Karpas-422 (cell line): ENCODE measurements around the gene FILIP1L. TPM values are rescaled to one million over a fixed set of nuclear protein-coding genes. Genes with fewer than 3 reads are reported as not detected.
A peak's percentile ranks its signal among the peaks of the same experiment; 100 is the strongest.

Experiments used
- DNase-seq: peaks from one replicate; pipeline ENCODE4 v3.0.0-alpha.2; 2015
- H2AFZ ChIP-seq: fragments of 200-600 bp; sonication (generic); 2 replicates; pipeline ENCODE4 v1.6.1; 2014; ENCODE audit warnings: antibody characterized with exemption, low read length, mixed read lengths
- H3K27ac ChIP-seq: fragments of 200-600 bp; sonication (generic); 2 replicates; pipeline ENCODE4 v1.5.1; 2014; ENCODE audit warnings: mild to moderate bottlenecking, low read length, moderate library complexity
- H3K27me3 ChIP-seq: fragments of 200-600 bp; sonication (generic); 2 replicates; pipeline ENCODE4 v1.6.1; 2014; ENCODE audit warnings: low read length, mixed read lengths
- H3K36me3 ChIP-seq: fragments of 200-600 bp; sonication (generic); 2 replicates; pipeline ENCODE4 v1.6.1; 2014; ENCODE audit warnings: low read length, mixed read lengths; ENCODE audit not compliant: insufficient read depth
- H3K4me1 ChIP-seq: fragments of 200-600 bp; sonication (generic); 2 replicates; pipeline ENCODE4 v1.6.1; 2014; ENCODE audit warnings: mild to moderate bottlenecking, low read length, mixed read lengths
- H3K4me2 ChIP-seq: fragments of 200-600 bp; sonication (generic); 2 replicates; pipeline ENCODE4 v1.6.1; 2014; ENCODE audit warnings: low read length, low read depth, mild to moderate bottlenecking; ENCODE audit not compliant: poor library complexity, severe bottlenecking
- H3K4me3 ChIP-seq: fragments of 200-600 bp; sonication (generic); 2 replicates; pipeline ENCODE4 v1.5.1; 2014; ENCODE audit warnings: mild to moderate bottlenecking, antibody characterized with exemption, low read length, mixed read lengths
- H3K79me2 ChIP-seq: fragments of 200-600 bp; sonication (generic); 2 replicates; pipeline ENCODE4 v1.6.1; 2014; ENCODE audit warnings: mild to moderate bottlenecking, low read length, mixed read lengths
- H3K9ac ChIP-seq: fragments of 200-600 bp; sonication (generic); 2 replicates; pipeline ENCODE4 v1.6.0; 2014; ENCODE audit warnings: low read length
- H3K9me2 ChIP-seq: fragments of 200-600 bp; sonication (generic), shearing (Covaris generic); replicated peaks from 2 replicates; pipeline ENCODE4 v1.6.0; 2014; ENCODE audit warnings: mild to moderate bottlenecking, low read length, moderate library complexity; ENCODE audit not compliant: insufficient read depth
- H3K9me3 ChIP-seq: fragments of 300-700, 200-600 bp; sonication (generic); 2 replicates; pipeline ENCODE4 v1.6.1; 2014; ENCODE audit warnings: low read length, mixed read lengths
- H4K20me1 ChIP-seq: fragments of 200-600 bp; sonication (generic); 2 replicates; pipeline ENCODE4 v1.6.1; 2014; ENCODE audit warnings: mild to moderate bottlenecking, antibody characterized with exemption, low read length, low read depth; ENCODE audit not compliant: insufficient read depth
- total RNA-seq: library from RNA; depleted of rRNA; stranded (reverse); fragments of >200 nt; shearing (Covaris generic); gene quantifications from 2 replicates; pipeline ENCODE4 v1.2.3, GENCODE V29; 2014; ENCODE audit warnings: low replicate concordance

Gene FILIP1L
- total RNA-seq, 1 experiment from 2014 or later: 0.37 TPM

DNA sequence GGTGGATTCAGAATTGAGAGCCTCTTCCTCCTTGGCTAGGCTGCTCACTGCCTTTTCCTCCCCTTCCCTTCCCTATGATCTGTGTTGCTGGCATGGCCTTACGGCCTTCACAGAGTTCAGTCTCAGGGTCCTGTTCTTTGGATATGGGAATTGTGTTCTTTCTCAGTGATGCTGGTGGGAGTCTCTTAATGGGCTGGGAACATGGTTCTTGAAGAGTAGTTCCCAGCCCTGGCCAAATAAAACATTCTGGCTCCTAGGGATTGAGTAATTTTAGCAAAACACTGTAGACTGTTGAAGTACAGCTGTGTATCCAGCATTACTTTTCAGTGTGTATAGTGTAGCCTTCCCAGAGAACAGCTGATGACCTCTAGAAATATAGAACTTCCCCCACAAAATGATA lies 22.6 kb upstream of the FILIP1L start:
- H3K9ac ChIP-seq: no peak overlapping the region
- H3K27ac ChIP-seq: no peak overlapping the region
- H4K20me1 ChIP-seq: no peaks in the 10 kb centered on the region
- no peaks in the 10 kb centered on the region for H3K79me2 ChIP-seq
- no peak overlapping the region for H3K4me2 ChIP-seq
- H3K4me3 ChIP-seq: no peak overlapping the region
- no peak overlapping the region for H2AFZ ChIP-seq
- no peaks in the 10 kb centered on the region for H3K4me1 ChIP-seq
- H3K9me3 ChIP-seq: no peaks in the 10 kb centered on the region
- DNase-seq: no peak
- H3K9me2 ChIP-seq: no peaks in the 10 kb centered on the region; the same call in 1 of the 2 replicates
- no peaks in the 10 kb centered on the region for H3K27me3 ChIP-seq
- no peaks in the 10 kb centered on the region for H3K36me3 ChIP-seq

DNA sequence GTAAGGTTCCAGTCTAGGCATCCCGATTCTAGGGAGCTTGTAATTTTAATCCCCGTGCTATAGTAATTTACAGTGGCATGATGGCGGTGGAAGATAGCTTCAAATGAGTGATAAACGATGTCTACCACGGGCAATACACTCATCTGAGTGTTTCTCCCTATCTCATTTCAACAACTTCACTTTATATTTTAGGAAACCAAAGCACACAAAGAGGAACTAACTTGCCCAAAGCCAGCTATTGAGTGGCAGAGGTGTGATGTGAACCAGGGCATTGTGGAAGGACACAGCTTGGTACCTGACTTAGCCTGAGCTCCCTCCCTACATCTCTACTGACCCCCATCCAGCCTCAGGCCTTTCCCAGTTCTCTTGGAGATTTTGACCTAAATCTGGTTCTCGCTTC lies 16.9 kb upstream of the FILIP1L start:
- H3K27ac ChIP-seq: no peak overlapping the region
- DNase-seq: no peak
- no peaks in the 10 kb centered on the region for H3K36me3 ChIP-seq
- H2AFZ ChIP-seq: no peak overlapping the region
- no peak overlapping the region for H3K4me2 ChIP-seq
- no peaks in the 10 kb centered on the region for H3K9me3 ChIP-seq
- H3K4me1 ChIP-seq: peaks cover 13% of the 10 kb centered on the region
- H4K20me1 ChIP-seq: no peaks in the 10 kb centered on the region
- H3K4me3 ChIP-seq: no peak overlapping the region
- no peaks in the 10 kb centered on the region for H3K79me2 ChIP-seq
- no peak overlapping the region for H3K9ac ChIP-seq
- H3K27me3 ChIP-seq: no peaks in the 10 kb centered on the region
- H3K9me2 ChIP-seq: no peaks in the 10 kb centered on the region; the same call in 1 of the 2 replicates

DNA sequence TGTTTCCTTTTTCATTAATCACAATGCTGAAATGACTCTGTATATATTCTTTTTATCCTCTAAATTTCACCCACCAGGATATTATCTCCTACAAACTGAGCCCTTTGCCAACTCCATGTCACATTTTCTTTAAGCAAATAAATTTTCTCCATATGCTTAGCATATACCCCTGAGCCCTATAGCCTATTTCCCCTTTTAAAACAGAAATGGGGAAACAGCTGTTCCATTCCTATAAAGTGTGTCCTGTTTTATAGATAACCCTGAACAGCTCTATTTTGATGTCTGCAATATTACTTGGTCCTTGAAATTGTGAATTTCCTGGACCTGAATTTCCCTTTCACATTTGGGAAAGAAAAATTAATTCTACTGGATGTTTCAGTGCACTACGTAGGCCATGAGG lies 15.6 kb upstream of the FILIP1L start:
- H3K27me3 ChIP-seq: no peaks in the 10 kb centered on the region
- peaks cover 13% of the 10 kb centered on the region for H3K4me1 ChIP-seq
- H3K4me2 ChIP-seq: no peak overlapping the region
- H4K20me1 ChIP-seq: no peaks in the 10 kb centered on the region
- no peaks in the 10 kb centered on the region for H3K79me2 ChIP-seq
- H3K9ac ChIP-seq: no peak overlapping the region
- H3K9me2 ChIP-seq: no peaks in the 10 kb centered on the region; the same call in 1 of the 2 replicates
- peak overlapping the region; percentile 15; the same call in 1 of the 2 replicates for H3K27ac ChIP-seq
- DNase-seq: no peak
- H2AFZ ChIP-seq: no peak overlapping the region
- H3K4me3 ChIP-seq: no peak overlapping the region
- no peaks in the 10 kb centered on the region for H3K36me3 ChIP-seq
- no peaks in the 10 kb centered on the region for H3K9me3 ChIP-seq

DNA sequence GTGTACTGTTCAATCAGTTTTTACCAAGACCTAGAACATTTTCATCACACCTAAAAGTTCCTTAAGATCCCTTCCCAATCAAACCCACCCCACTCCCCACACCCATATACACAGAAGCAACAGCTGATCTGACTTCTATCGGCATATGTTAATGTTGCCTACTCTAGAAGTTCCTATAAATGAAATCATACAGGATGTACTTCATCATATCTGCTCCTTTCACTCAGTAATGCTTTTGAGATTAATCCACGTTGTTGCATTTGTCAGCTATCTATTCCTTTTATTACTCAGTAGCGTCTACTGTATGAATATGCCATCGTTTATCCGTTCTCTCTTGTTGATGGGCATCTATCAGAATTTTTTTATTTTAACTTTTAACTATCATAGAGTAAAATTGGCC lies 14.3 kb upstream of the FILIP1L start:
- Histone ChIP-seq H3K4me3 (no peak overlapping the region), H3K4me1 (peaks cover 13% of the 10 kb centered on the region), H3K9me2 (no peaks in the 10 kb centered on the region), H3K9ac (no peak overlapping the region), H3K27ac (no peak overlapping the region), H4K20me1 (no peaks in the 10 kb centered on the region), H3K27me3 (no peaks in the 10 kb centered on the region), H2AFZ (no peak overlapping the region), H3K79me2 (no peaks in the 10 kb centered on the region), H3K36me3 (no peaks in the 10 kb centered on the region), H3K4me2 (no peak overlapping the region), H3K9me3 (no peaks in the 10 kb centered on the region)
- DNase-seq: no peak

DNA sequence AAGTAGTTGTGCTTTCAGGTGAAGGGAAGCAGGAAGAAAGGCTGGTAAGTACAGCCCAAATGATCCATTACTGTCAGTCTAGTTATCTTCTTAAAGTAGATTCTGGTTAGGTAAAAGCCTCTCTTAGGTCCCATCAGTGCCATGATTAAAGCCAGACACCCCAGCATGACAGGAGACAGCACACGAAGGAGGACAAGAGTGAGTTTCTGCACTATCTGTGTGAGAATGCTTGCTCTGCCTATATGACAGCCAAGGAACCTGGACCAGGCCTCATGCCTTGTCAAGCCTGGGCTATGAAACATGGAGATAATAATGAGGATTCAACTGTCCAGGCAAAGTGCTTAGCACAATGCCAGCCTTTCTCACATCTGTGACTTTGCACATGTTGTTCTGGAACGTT lies 13.5 kb upstream of the FILIP1L start:
- Histone ChIP-seq H3K4me3 (no peak overlapping the region), H3K4me2 (no peak overlapping the region), H3K27me3 (no peaks in the 10 kb centered on the region), H3K79me2 (no peaks in the 10 kb centered on the region), H3K4me1 (peaks cover 13% of the 10 kb centered on the region), H3K27ac (no peak overlapping the region), H3K9ac (no peak overlapping the region), H3K36me3 (no peaks in the 10 kb centered on the region), H3K9me2 (no peaks in the 10 kb centered on the region), H2AFZ (no peak overlapping the region), H3K9me3 (no peaks in the 10 kb centered on the region), H4K20me1 (no peaks in the 10 kb centered on the region)
- no peak for DNase-seq

DNA sequence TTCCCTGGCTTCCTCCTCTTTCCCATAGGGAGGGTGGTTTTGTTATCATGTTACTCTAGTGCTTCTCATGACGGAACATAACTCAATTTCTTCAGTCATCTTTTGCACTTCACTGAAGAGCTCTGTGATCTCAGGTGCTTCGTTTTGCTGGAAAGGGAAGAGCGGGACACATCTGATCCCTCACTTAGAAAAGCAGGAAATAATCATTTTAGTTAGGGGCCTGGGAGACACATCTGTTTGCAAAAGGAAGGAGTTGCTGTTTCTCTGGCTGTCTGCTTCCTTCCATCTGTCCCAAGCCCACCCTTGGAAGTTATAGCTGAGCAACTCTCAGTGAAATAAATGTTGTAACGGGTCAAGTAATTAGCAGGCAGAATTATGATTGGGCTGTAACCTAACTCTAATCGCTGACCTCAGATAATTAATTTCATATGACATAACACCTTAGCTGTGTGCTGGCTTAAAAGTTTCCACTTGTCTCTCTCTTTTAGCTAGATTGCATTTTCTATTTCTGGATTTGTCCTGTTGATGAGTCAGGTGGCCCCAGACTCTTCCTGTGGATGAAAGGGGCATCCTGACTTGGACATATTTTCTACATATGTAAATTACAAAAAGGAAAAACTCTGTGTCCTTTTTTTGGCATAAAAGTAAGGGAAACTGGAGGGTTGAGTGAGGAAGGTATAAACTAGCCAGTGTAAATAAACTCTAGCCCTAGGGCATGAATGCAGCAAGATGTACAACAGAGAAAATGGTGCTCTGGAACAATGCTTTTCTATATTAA lies 11.0 kb upstream of the FILIP1L start:
- no peaks in the 10 kb centered on the region for H3K27me3 ChIP-seq
- H3K9me2 ChIP-seq: no peaks in the 10 kb centered on the region
- no peak overlapping the region for H3K4me3 ChIP-seq
- no peaks in the 10 kb centered on the region for H3K36me3 ChIP-seq
- no peak overlapping the region for H3K27ac ChIP-seq
- no peak overlapping the region for H3K4me2 ChIP-seq
- H3K79me2 ChIP-seq: 0 out of 2 replicates have a peak, but pooled peaks cover 3% of the 10 kb centered on the region
- peaks cover 13% of the 10 kb centered on the region for H3K4me1 ChIP-seq
- no peak overlapping the region for H2AFZ ChIP-seq
- H3K9me3 ChIP-seq: no peaks in the 10 kb centered on the region
- H3K9ac ChIP-seq: no peak overlapping the region
- DNase-seq: no peak
- H4K20me1 ChIP-seq: no peaks in the 10 kb centered on the region

DNA sequence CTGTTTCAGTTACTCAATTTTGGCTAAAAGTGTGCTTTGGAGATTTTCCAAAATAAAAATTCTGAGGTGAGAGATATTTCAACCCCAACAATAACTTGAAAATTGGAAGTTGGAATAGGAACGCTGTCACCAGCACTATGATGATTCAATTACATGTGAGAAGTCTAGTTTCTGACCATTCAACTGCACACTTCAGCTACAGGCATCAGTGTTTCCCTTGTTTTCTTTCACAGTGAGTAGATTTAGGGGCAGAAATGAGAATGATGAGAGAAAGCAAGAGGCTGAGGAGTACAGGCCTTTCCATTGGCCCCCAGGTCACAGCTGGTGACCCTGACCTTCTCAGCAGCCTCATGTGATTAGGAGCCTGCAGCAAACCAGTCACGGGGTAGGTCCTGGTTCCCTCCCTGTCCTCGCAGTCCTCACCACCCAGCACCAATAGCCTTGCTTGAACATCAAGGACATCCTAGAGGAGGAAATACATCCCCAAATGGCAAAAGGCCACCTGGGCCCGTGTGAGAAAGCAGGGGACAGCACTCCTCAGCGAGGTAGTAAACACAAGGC lies 10.0 kb upstream of the FILIP1L start:
- H3K36me3 ChIP-seq: no peaks in the 10 kb centered on the region
- DNase-seq: no peak

DNA sequence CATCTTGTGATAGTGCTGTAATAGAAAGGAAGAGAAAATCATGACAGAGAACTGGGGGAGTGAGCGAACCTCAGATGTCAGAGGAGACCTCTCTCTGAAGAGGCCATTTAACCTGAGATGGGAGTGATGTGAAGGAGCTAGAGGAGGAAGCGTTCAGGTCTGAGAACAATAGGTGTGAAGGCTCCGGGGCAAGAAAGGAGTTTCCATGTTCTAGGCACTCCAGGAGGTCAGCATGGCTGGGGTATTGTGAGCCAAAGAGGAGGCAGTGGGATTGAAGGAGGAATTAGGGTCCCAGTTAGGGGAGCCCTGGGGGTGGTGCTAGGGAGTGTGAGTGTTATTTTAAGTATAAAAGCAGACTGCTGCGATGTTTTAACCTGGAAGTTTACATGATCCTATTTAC lies 8.8 kb upstream of the FILIP1L start:
- Histone ChIP-seq H3K9me3 (no peaks in the 10 kb centered on the region), H3K27me3 (no peaks in the 10 kb centered on the region)

More for the DNA sequence above, 10.0 kb upstream of the FILIP1L start:
- 0 out of 2 replicates have a peak, but pooled peaks cover 4% of the 10 kb centered on the region for H3K79me2 ChIP-seq
- peaks cover 4% of the 10 kb centered on the region for H3K4me1 ChIP-seq
- no peak overlapping the region for H3K9ac ChIP-seq
- no peak overlapping the region for H3K4me3 ChIP-seq
- H3K9me3 ChIP-seq: no peaks in the 10 kb centered on the region
- no peaks in the 10 kb centered on the region for H3K9me2 ChIP-seq
- no peak overlapping the region for H2AFZ ChIP-seq
- no peaks in the 10 kb centered on the region for H4K20me1 ChIP-seq
- no peaks in the 10 kb centered on the region for H3K27me3 ChIP-seq
- H3K27ac ChIP-seq: no peak overlapping the region
- no peak overlapping the region for H3K4me2 ChIP-seq

More for the DNA sequence above, 8.8 kb upstream of the FILIP1L start:
- Histone ChIP-seq H2AFZ (no peak overlapping the region), H3K4me1 (no peaks in the 10 kb centered on the region), H3K27ac (no peak overlapping the region), H4K20me1 (no peaks in the 10 kb centered on the region), H3K4me2 (no peak overlapping the region), H3K9ac (no peak overlapping the region), H3K36me3 (no peaks in the 10 kb centered on the region), H3K79me2 (0 out of 2 replicates have a peak, but pooled peaks cover 4% of the 10 kb centered on the region), H3K9me2 (no peaks in the 10 kb centered on the region), H3K4me3 (no peak overlapping the region)
- no peak for DNase-seq
